ENCODE data around the gene CCDC88C. TPM values are rescaled to one million over a fixed set of nuclear protein-coding genes. Genes with fewer than 3 reads are reported as not detected.

CCDC88C gene
- total and polyA plus RNA-seq, 2 donors (not counting 3 experiments of a cell fraction or from before 2014, with no cell fraction given), result 11.4 to 52.1 TPM

DNA sequence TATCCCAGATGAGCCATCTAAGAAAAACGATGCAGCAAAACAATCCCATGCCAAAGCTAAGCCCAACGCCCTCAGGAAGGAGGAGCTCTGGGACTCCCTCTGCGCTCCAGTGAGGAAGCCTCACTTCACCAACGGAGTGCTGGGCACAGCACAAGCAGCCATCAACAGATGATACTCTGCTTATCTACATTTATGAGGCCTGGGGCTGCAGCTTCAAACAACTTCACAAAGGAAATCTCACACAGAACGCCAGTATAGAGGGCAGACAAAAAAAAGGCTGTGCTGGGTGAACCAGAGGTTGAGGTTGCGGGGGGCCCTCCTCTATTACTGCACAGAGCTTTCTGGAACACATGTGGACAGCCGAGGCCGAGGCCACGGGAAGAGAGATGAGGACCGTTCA is 138.3 kb downstream of the CCDC88C start:
- POLR2A ChIA-PET, result no interaction called here
- dilution Hi-C loops (cut with MboI; ENCODE audit: extremely low pct_ligation_motif_present, low sequenced_read_pairs), result loop anchor here (25.0 kb wide), 1 partner anchor 367 kb away; no protein-coding TSS in a partner anchor
- CTCF ChIA-PET, result interaction anchor here (1.3 to 6.2 kb wide), 2 partner anchors 103 to 106 kb away, joined by 3 to 61 read pairs; no protein-coding TSS in a partner anchor

More for the DNA sequence above, 138.3 kb downstream of the CCDC88C start:
- Histone ChIP-seq H3K9me1 (replicated peaks; ENCODE audit: control insufficient read depth, extremely low read depth, insufficient read depth, low read length) (no peaks in the 10 kb centered on the region), H3K27ac (ENCODE audit: insufficient read depth, low read depth, low read length) (no peak overlapping the region), H2AFZ (ENCODE audit: low read depth, low read length) (no peak overlapping the region), H3K9me3 (replicated peaks; ENCODE audit: control insufficient read depth, insufficient read depth, low read length) (no peaks in the 10 kb centered on the region), H3K27me3 (ENCODE audit: control insufficient read depth in 2 of 2, insufficient read depth in 2 of 2, low read length in 2 of 2) (no peaks in the 10 kb centered on the region), H3K79me2 (ENCODE audit: control insufficient read depth, insufficient read depth, low read length) (no peaks in the 10 kb centered on the region), H3K4me2 (ENCODE audit: insufficient read depth, low read length) (no peak overlapping the region), H3K4me3 (replicated peaks in 1 of 3; ENCODE audit: insufficient read depth in 1 of 3, low read depth in 1 of 3, low read length in 3 of 3) (no peak overlapping the region), H3K36me3 (ENCODE audit: control insufficient read depth in 2 of 2, extremely low read depth in 1 of 2, insufficient read depth in 2 of 2, low read length in 2 of 2) (peaks cover 10 to 37% of the 10 kb centered on the region in 2 experiments), H3K9ac (replicated peaks; ENCODE audit: extremely low read depth, insufficient read depth, low read length) (no peak overlapping the region), H4K20me1 (replicated peaks; ENCODE audit: control insufficient read depth, extremely low read depth, insufficient read depth, low read length) (no peaks in the 10 kb centered on the region), H3K4me1 (ENCODE audit: control insufficient read depth, extremely low read depth, insufficient read depth, low read length) (no peaks in the 10 kb centered on the region)
- no TSS peak for BruUV-seq (replicated peaks)
- intact Hi-C loops (cut with micrococcal nuclease), result no loop called here
- DNase-seq (ENCODE audit: low read depth, low spot score) (no peak), FAIRE-seq (no peak)
- no peak for TF ChIP-seq JUN (IDR thresholded peaks at IDR 0.05; ENCODE audit: borderline replicate concordance, insufficient read depth, insufficient read length, low read depth)
- TF ChIP-seq POLR2A (IDR thresholded peaks at IDR 0.05; ENCODE audit: low read depth, low read length), result no peak
- TF ChIP-seq, protein P1, sequence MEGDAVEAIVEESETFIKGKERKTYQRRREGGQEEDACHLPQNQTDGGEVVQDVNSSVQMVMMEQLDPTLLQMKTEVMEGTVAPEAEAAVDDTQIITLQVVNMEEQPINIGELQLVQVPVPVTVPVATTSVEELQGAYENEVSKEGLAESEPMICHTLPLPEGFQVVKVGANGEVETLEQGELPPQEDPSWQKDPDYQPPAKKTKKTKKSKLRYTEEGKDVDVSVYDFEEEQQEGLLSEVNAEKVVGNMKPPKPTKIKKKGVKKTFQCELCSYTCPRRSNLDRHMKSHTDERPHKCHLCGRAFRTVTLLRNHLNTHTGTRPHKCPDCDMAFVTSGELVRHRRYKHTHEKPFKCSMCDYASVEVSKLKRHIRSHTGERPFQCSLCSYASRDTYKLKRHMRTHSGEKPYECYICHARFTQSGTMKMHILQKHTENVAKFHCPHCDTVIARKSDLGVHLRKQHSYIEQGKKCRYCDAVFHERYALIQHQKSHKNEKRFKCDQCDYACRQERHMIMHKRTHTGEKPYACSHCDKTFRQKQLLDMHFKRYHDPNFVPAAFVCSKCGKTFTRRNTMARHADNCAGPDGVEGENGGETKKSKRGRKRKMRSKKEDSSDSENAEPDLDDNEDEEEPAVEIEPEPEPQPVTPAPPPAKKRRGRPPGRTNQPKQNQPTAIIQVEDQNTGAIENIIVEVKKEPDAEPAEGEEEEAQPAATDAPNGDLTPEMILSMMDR (IDR thresholded peaks at IDR 0.05; ENCODE audit: extremely low read depth in 1 of 2, insufficient read depth in 1 of 2, low read depth in 1 of 2, low read length in 2 of 2), result no peak
- TF ChIP-seq EZH2 (IDR thresholded peaks at IDR 0.05; ENCODE audit: borderline replicate concordance, low read depth, low read length, severe bottlenecking), result no peak
- no peak for TF ChIP-seq FOS (IDR thresholded peaks at IDR 0.05; ENCODE audit: borderline replicate concordance, insufficient read depth, low read length)
- TF ChIP-seq GATA2 (IDR thresholded peaks at IDR 0.05; ENCODE audit: insufficient read depth, insufficient read length, low read depth, low read length), result no peak
- no peak for TF ChIP-seq POLR2AphosphoS5 (IDR thresholded peaks at IDR 0.05; ENCODE audit: insufficient read depth, low read depth, low read length)
- TF ChIP-seq MYC (IDR thresholded peaks at IDR 0.05; ENCODE audit: low read depth, low read length), result no peak
- no peak for TF ChIP-seq MAX (IDR thresholded peaks at IDR 0.05; ENCODE audit: insufficient read depth, insufficient read length)

All from endothelial cell of umbilical vein (primary cell).